Muscle of leg (tissue), 11 donors: ENCODE measurements around the gene GMEB2. TPM values are rescaled to one million over a fixed set of nuclear protein-coding genes. Genes with fewer than 3 reads are reported as not detected.

Source experiments
- DNase-seq: peaks from one replicate; pipeline ENCODE4 v3.0.0; 2013
- H3K27ac ChIP-seq: one replicate; pipeline ENCODE4 v1.5.1; 2013; ENCODE audit warnings: mild to moderate bottlenecking, low read length, control low read depth
- H3K27me3 ChIP-seq: one replicate; pipeline ENCODE4 v1.6.1; 2013; ENCODE audit warnings: low read length; ENCODE audit not compliant: control insufficient read depth, insufficient read depth
- H3K36me3 ChIP-seq: one replicate; pipeline ENCODE4 v1.6.1; 2013; ENCODE audit warnings: low read length; ENCODE audit not compliant: control insufficient read depth, insufficient read depth
- H3K4me1 ChIP-seq: one replicate; pipeline ENCODE4 v1.6.1; 2013; ENCODE audit warnings: low read length; ENCODE audit not compliant: control insufficient read depth, insufficient read depth
- H3K4me3 ChIP-seq: one replicate; pipeline ENCODE4 v1.5.1; 2013; ENCODE audit warnings: low read length, control low read depth
- H3K9me3 ChIP-seq: replicated peaks from 2 replicates; pipeline ENCODE4 v1.6.1; 2013; ENCODE audit warnings: low read depth, low read length; ENCODE audit not compliant: control insufficient read depth
- WGBS: methylation state at CpG from one replicate; pipeline ENCODE4 v1.1.5; 2013; ENCODE audit warnings: missing lambda C conversion rate; ENCODE audit not compliant: insufficient coverage; 5-methylcytosine and 5-hydroxymethylcytosine counted together
- polyA plus RNA-seq, 8 donors: library from polyadenylated mRNA; unstranded; fragments of 120-200 nt; gene quantifications; one replicate each; pipeline versions ENCODE4 v1.2.1 to v1.2.3, GENCODE V29; 2013; ENCODE audit warnings: inconsistent platforms in 1 of 8, low replicate concordance in 1 of 8; ENCODE audit not compliant: insufficient read length in 8 of 8, insufficient read depth in 1 of 8
- total RNA-seq: library from RNA; stranded (reverse); fragments of 120-200 nt; gene quantifications from one replicate; pipeline ENCODE4 v1.2.4, GENCODE V29; 2013

The GMEB2 gene
- total and polyA plus RNA-seq, 9 donors = 5.9 to 9.5 (median 7.8) TPM

GRCh38 chr20:63552481-63553249 is 74.2 kb downstream of the GMEB2 start:
- H3K27me3 ChIP-seq = peaks cover 55% of the 10 kb centered on the region
- no peak for DNase-seq
- H3K27ac ChIP-seq = no peak overlapping the region
- no peaks in the 10 kb centered on the region for H3K36me3 ChIP-seq
- WGBS = 32% methylated on average over 12 of the region's 15 CpGs
- no peaks in the 10 kb centered on the region for H3K9me3 ChIP-seq
- no peak overlapping the region for H3K4me3 ChIP-seq
- peaks cover 28% of the 10 kb centered on the region for H3K4me1 ChIP-seq

GRCh38 chr20:63551068-63551467 is 75.8 kb downstream of the GMEB2 start:
- WGBS = 46% methylated on average over 9 of the region's 9 CpGs
- Histone ChIP-seq H3K27me3 (peaks cover 71% of the 10 kb centered on the region), H3K36me3 (no peaks in the 10 kb centered on the region), H3K4me1 (peaks cover 20% of the 10 kb centered on the region), H3K9me3 (no peaks in the 10 kb centered on the region), H3K4me3 (no peak overlapping the region), H3K27ac (no peak overlapping the region)
- no peak for DNase-seq

- Histone ChIP-seq H3K4me3 (no peak overlapping the region), H3K9me3 (no peaks in the 10 kb centered on the region), H3K4me1 (peaks cover 18% of the 10 kb centered on the region), H3K27ac (no peak overlapping the region), H3K36me3 (no peaks in the 10 kb centered on the region), H3K27me3 (peaks cover 77% of the 10 kb centered on the region)
- no peak for DNase-seq
- WGBS = 62% methylated on average over 6 of the region's 18 CpGs
Observed at GRCh38 chr20:63549679-63550282, 77.1 kb downstream of the GMEB2 start.

- DNase-seq = no peak
- 60% methylated on average over 1 of the region's 25 CpGs for WGBS
- H3K27ac ChIP-seq = no peak overlapping the region
- H3K4me1 ChIP-seq = peaks cover 11% of the 10 kb centered on the region
- H3K4me3 ChIP-seq = no peak overlapping the region
- peaks cover 73% of the 10 kb centered on the region for H3K27me3 ChIP-seq
- H3K36me3 ChIP-seq = no peaks in the 10 kb centered on the region
- no peaks in the 10 kb centered on the region for H3K9me3 ChIP-seq
Observed at GRCh38 chr20:63549019-63549418, 77.9 kb downstream of the GMEB2 start.

GRCh38 chr20:63548542-63548941 is 78.4 kb downstream of the GMEB2 start:
- 17% methylated on average over 10 of the region's 11 CpGs for WGBS
- DNase-seq = no peak
- H3K36me3 ChIP-seq = no peaks in the 10 kb centered on the region
- peaks cover 68% of the 10 kb centered on the region for H3K27me3 ChIP-seq
- H3K4me1 ChIP-seq = peaks cover 8% of the 10 kb centered on the region
- H3K4me3 ChIP-seq = no peak overlapping the region
- no peaks in the 10 kb centered on the region for H3K9me3 ChIP-seq
- no peak overlapping the region for H3K27ac ChIP-seq

- no peak within 1 kb of the TSS for H3K4me3 ChIP-seq
- 38% methylated on average over 26 of the region's 35 CpGs for WGBS
- no peak within 1 kb of the TSS for H3K27ac ChIP-seq
- peaks cover 62% of the 10 kb centered on the region for H3K27me3 ChIP-seq
- H3K36me3 ChIP-seq = no peaks in the 10 kb centered on the region
- H3K9me3 ChIP-seq = no peaks in the 10 kb centered on the region
- no peak for DNase-seq
- peaks cover 3% of the 10 kb centered on the region for H3K4me1 ChIP-seq
Observed at GRCh38 chr20:63547725-63548480, 79.0 kb downstream of the GMEB2 start, which contains the start of gene SRMS. SRMS (minus strand) TSS chr20:63547749; CDS start chr20:63547463, 286 bp downstream.

- Histone ChIP-seq H3K9me3 (no peaks in the 10 kb centered on the region), H3K36me3 (no peaks in the 10 kb centered on the region), H3K4me3 (no peak overlapping the region), H3K4me1 (no peaks in the 10 kb centered on the region), H3K27ac (no peak overlapping the region), H3K27me3 (peaks cover 56% of the 10 kb centered on the region)
- no peak for DNase-seq
- 49% methylated on average over 57 of the region's 58 CpGs for WGBS
Observed at GRCh38 chr20:63546956-63547724, 79.8 kb downstream of the GMEB2 start.

GRCh38 chr20:63546256-63546955 is 80.5 kb downstream of the GMEB2 start:
- Histone ChIP-seq H3K36me3 (no peaks in the 10 kb centered on the region), H3K9me3 (no peaks in the 10 kb centered on the region), H3K4me3 (no peak overlapping the region), H3K27ac (no peak overlapping the region), H3K4me1 (no peaks in the 10 kb centered on the region), H3K27me3 (peaks cover 53% of the 10 kb centered on the region)
- DNase-seq = no peak
- 58% methylated on average over 19 of the region's 20 CpGs for whole genome bisulfite sequencing

- Histone ChIP-seq H3K4me3 (no peak overlapping the region), H3K27me3 (peaks cover 48% of the 10 kb centered on the region), H3K36me3 (no peaks in the 10 kb centered on the region), H3K9me3 (no peaks in the 10 kb centered on the region), H3K27ac (no peak overlapping the region), H3K4me1 (no peaks in the 10 kb centered on the region)
- DNase-seq = no peak
- no CpG with 5 or more reads among the region's 6 CpGs for WGBS
Observed at GRCh38 chr20:63545814-63546213, 81.1 kb downstream of the GMEB2 start.
